ENCODE results near the gene SAC3D1. TPM values are rescaled to one million over a fixed set of nuclear protein-coding genes. Genes with fewer than 3 reads are reported as not detected.
"Not testable (repeated sequence)": the region's sequence is repeated elsewhere in the genome, so short reads cannot be mapped to it uniquely, and the experiment has no call there.

Gene SAC3D1
- total and polyA plus RNA-seq, 8 donors, result 8.9 to 15.4 (median 12.5) TPM

DNA sequence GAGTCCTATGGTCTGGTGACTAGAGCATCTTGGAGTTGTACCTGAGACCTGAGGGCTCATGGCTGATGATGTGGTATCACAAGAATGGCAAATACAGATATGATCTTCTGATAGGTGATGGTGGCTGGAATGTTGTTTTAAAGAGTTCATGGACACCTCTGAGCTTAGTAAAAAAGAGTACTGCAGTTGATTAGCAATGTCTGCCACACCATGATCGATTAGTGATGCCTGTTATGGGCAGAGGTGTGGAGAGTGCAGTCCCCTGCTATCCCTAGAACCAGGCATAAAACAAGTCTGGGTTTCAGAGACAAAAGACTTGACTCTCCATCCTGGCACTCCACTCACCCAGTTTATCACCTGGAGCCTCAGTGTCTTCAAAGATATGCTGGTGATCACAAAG lies 42.9 kb upstream of the SAC3D1 start:
- H3K9me3 ChIP-seq, result no peaks in the 10 kb centered on the region
- intact Hi-C loops (cut with DNase I), result no loop called here
- no peaks in the 10 kb centered on the region for H3K27me3 ChIP-seq
- no peak for DNase-seq
- no peak overlapping the region for H3K4me3 ChIP-seq
- no peak overlapping the region for H3K27ac ChIP-seq
- H3K4me1 ChIP-seq, result peaks cover 4 to 43% of the 10 kb centered on the region in 2 donors
- no peak for ATAC-seq
- TF ChIP-seq CTCF (IDR thresholded peaks at IDR 0.05), result no peak
- peaks cover 0 to 10% of the 10 kb centered on the region in 2 donors for H3K36me3 ChIP-seq

DNA sequence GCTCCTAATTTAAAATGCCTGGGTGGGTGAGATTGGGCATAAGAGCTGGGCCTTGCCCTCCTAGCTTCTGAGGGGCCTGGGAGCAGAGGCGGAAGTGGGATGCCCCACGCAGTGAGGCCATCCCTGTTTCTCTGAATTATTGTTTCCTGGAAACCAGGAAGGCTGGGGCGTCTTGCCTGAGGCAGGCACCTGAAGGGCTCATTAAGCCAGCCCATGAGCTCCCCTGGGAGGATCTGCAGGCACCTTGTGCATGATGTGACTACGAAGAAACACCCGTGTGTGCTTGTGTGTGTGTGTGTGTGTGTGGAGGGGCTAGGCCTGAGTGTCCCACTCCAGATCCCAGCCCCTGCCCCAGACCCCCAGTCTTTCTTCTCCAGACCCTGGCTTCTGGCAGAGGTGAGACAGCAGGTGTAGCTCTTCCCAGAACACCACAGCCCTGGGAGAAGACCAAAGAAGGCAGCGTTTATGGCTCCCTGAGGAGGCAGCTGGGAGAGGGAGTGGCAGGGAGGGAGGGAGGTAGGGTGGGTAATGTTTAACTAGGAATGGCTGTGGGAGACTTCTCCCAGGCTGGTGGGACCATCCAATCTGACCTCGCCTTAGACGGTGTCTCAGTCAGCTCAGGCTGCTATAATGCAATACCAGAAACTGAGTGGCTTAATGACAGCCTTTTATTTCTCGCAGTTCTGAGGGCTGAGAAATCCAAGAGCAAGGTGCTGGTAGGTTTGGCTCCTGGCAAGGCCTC lies 42.1 kb upstream of the SAC3D1 start:
- intact Hi-C loops (cut with DNase I), result no loop called here
- Histone ChIP-seq H3K27me3 (no peaks in the 10 kb centered on the region), H3K36me3 (peaks cover 0 to 2% of the 10 kb centered on the region in 2 donors), H3K4me3 (no peak overlapping the region), H3K9me3 (no peaks in the 10 kb centered on the region), H3K4me1 (peaks cover 4 to 37% of the 10 kb centered on the region in 2 donors), H3K27ac (no peak overlapping the region)
- ATAC-seq, result no peak
- TF ChIP-seq CTCF (IDR thresholded peaks at IDR 0.05), result no peak
- DNase-seq, result no peak

DNA sequence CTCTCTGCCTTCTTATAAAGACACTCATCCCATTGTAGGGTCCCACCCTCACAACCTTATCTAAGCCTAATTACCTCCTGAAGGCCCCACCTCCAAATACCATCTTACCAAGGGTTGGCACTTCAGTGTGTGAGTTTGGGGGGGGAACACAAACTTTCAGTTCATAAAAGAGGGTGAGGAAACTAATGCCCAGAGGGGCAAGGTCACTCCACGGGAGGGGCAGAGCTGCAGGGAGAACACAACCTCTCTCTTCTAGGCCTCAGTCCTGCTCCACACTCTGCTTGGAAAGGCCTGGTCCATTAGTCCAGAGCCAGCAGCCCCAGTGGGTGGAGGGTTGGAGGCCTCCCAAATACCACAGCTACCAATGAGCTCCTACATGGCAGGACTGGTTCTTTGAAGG lies 41.5 kb upstream of the SAC3D1 start:
- H3K27ac ChIP-seq, result no peak overlapping the region
- TF ChIP-seq CTCF (IDR thresholded peaks at IDR 0.05), result no peak
- no peaks in the 10 kb centered on the region for H3K36me3 ChIP-seq
- no peaks in the 10 kb centered on the region for H3K9me3 ChIP-seq
- DNase-seq (no peak), ATAC-seq (no peak)
- intact Hi-C loops (cut with DNase I), result no loop called here
- no peaks in the 10 kb centered on the region for H3K27me3 ChIP-seq
- H3K4me1 ChIP-seq, result peaks cover 4 to 31% of the 10 kb centered on the region in 2 donors
- H3K4me3 ChIP-seq, result no peak overlapping the region

- Histone ChIP-seq H3K4me3 (no peak overlapping the region), H3K27me3 (no peaks in the 10 kb centered on the region), H3K9me3 (no peaks in the 10 kb centered on the region), H3K36me3 (no peaks in the 10 kb centered on the region), H3K4me1 (no peaks in the 10 kb centered on the region), H3K27ac (no peak overlapping the region)
- intact Hi-C loops (cut with DNase I), result no loop called here
- no peak for ATAC-seq
- no peak for TF ChIP-seq CTCF (IDR thresholded peaks at IDR 0.05)
- peak in 1 of 4 donors; percentile 12 for DNase-seq
Observed at GRCh38 chr11:65002706-65003105, 38.3 kb upstream of the SAC3D1 start.

DNA sequence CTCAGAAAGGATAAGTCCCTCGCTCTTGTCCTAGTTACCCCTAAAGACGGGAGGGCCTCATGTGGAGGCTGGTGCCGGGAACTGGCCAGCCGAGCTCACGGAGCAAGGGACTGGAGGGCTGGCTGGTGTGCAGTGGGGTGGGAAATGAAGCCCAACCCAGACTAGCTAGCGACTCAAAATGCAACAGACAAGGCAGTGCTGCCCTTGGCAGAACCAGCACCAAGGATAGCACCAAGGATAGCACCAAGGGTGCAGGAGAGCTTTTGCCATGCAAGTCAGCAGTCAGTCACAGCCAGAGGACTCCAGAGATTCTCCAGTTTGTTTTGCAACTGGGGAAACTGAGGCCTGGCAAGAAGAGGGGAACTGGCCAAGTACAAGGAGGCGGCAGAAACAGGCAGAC lies 37.7 kb upstream of the SAC3D1 start:
- DNase-seq (peak in 1 of 4 donors; percentile 13), ATAC-seq (no peak)
- H3K9me3 ChIP-seq, result no peaks in the 10 kb centered on the region
- H3K4me1 ChIP-seq, result no peaks in the 10 kb centered on the region
- intact Hi-C loops (cut with DNase I), result no loop called here
- no peak for TF ChIP-seq CTCF (IDR thresholded peaks at IDR 0.05)
- H3K27me3 ChIP-seq, result no peaks in the 10 kb centered on the region
- H3K4me3 ChIP-seq, result no peak overlapping the region
- H3K27ac ChIP-seq, result no peak overlapping the region
- no peaks in the 10 kb centered on the region for H3K36me3 ChIP-seq

DNA sequence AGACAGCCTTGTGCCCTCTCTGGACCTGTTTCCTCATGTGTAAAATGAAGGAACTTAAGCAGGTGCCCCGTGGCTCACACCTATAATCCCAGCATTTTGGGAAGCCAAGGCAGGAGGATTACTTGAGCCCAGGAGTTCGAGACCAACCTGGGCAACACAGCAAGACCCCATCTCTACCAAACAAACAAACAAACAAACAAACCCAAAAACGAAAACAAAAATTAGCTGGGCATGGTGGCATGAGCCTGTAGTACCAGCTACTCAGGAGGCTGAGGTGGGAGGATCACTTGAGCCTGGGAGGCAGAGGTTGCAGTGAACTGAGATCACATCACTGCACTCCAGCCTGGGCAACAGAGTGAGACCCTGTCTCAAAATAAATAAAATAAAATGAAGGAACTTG lies 37.0 kb upstream of the SAC3D1 start:
- ATAC-seq; H3K36me3 ChIP-seq; DNase-seq; H3K27me3 ChIP-seq; intact Hi-C loops (cut with DNase I); H3K4me3 ChIP-seq; H3K4me1 ChIP-seq; H3K27ac ChIP-seq; H3K9me3 ChIP-seq: not testable (repeated sequence)

Measured in left lung (tissue), 10 donors.